T47D (cell line): ENCODE measurements around the gene STOML1.

Source experiments
- DNase-seq, 2 experiments: peaks; one replicate each; pipeline versions ENCODE4 v3.0.0 to v3.0.0-alpha.2; 2011 to 2012; ENCODE audit warnings: low read depth in 1 of 2, low spot score in 1 of 2
- JUND ChIP-seq: IDR thresholded peaks from 2 replicates; pipeline ENCODE4 v1.6.1; 2012; ENCODE audit warnings: low read depth
- in situ Hi-C: cut with HindIII; loops from 2 replicates; pipeline ENCODE4 v1.10.0; 2016; ENCODE audit warnings: low sequenced_read_pairs, low pct_unique_long_range_greater_than_20kb

Gene STOML1

GRCh38 chr15:74007820-74008371 lies 15.8 kb upstream of the STOML1 start:
- TF ChIP-seq JUND, result no peak
- in situ Hi-C loops, result no loop called here
- no peak for DNase-seq

- no peak for DNase-seq
- in situ Hi-C loops, result no loop called here
Observed at GRCh38 chr15:74006774-74007639, 14.9 kb upstream of the STOML1 start.

GRCh38 chr15:73997986-73998385 lies 5.9 kb upstream of the STOML1 start:
- DNase-seq, result no peak
- TF ChIP-seq JUND, result no peak
- in situ Hi-C loops, result no loop called here

More at GRCh38 chr15:74006774-74007639, 14.9 kb upstream of the STOML1 start:
- no peak for TF ChIP-seq JUND

- in situ Hi-C loops, result no loop called here
- no peak for DNase-seq
- no peak for TF ChIP-seq JUND
Observed at GRCh38 chr15:73996939-73997338, 4.8 kb upstream of the STOML1 start.

- DNase-seq, result no peak
- TF ChIP-seq JUND, result no peak
- in situ Hi-C loops, result no loop called here
Observed at GRCh38 chr15:73996267-73996666, 4.2 kb upstream of the STOML1 start.

- in situ Hi-C loops, result no loop called here
- TF ChIP-seq JUND, result no peak
- DNase-seq, result peak in 1 of 2 experiments; percentile 19
Observed at GRCh38 chr15:73994912-73995622, 3.0 kb upstream of the STOML1 start.

- no peak for TF ChIP-seq JUND
- in situ Hi-C loops, result no loop called here
- peak; percentile 96 for DNase-seq
Observed at GRCh38 chr15:73994413-73994883, 2.4 kb upstream of the STOML1 start, which contains the start of gene PML. Gene PML (plus strand): TSS chr15:73994716. CDS start chr15:73994813, 97 bp downstream.

- TF ChIP-seq JUND, result no peak
- in situ Hi-C loops, result no loop called here
- DNase-seq, result no peak
Observed at GRCh38 chr15:73993211-73993994, 1.3 kb upstream of the STOML1 start.

- no peak for TF ChIP-seq JUND
- in situ Hi-C loops, result no loop called here
- DNase-seq, result no peak
Observed at GRCh38 chr15:73992594-73992898, 451 bp upstream of the STOML1 start.

GRCh38 chr15:73991260-73991659 lies 835 bp downstream of the STOML1 start:
- no peak for DNase-seq
- in situ Hi-C loops, result no loop called here
- TF ChIP-seq JUND, result no peak

- in situ Hi-C loops, result no loop called here
- TF ChIP-seq JUND, result no peak
- DNase-seq, result no peak
Observed at GRCh38 chr15:73990250-73991005, 1.7 kb downstream of the STOML1 start.
